ENCODE data around the gene C8A.

Gene C8A

DNA sequence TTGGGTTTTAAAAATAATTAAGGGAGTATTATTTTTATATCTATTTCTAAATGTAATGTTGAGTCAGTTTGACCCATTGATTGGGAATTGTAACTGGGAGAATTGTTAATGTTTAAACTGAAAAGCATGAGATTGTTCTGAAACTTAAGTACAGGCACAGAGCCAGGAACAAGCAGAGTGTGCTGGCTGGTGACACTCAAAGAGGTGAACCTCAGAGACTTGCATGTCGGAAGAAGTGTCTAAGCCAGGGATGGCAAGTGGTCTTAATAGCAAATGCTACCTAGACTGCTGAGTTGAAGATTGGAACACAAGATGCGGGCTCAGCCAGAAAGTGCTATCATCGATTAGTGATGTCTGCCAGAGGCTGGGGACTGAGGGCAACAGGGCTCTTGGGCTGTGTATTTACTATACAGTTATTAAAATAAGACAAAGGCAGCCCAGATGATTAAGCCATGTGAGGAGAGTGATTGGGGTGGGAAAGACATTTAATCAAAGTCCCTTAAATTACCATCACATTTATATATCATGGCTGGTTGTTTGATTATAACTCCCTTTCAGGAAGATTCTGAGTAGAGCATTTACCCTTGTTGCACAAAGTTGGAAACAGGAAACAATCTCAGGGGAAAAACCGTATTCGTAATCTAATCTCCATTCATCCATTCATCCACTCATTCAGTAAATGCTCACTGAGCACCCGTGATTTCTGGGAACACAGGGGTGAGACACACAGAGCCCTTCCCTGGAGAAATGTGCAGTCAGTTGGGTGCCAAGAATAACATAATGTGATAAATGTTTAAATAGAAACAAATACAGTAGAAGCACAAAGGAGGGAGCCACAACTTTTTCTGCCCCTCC, 42.8 kb downstream of the C8A start:
- DNase-seq: no peak

- DNase-seq: no peak
Observed at GRCh38 chr1:56898005-56898373, 43.4 kb downstream of the C8A start.

- no peak for DNase-seq
Observed at GRCh38 chr1:56898879-56899278, 44.3 kb downstream of the C8A start.

DNA sequence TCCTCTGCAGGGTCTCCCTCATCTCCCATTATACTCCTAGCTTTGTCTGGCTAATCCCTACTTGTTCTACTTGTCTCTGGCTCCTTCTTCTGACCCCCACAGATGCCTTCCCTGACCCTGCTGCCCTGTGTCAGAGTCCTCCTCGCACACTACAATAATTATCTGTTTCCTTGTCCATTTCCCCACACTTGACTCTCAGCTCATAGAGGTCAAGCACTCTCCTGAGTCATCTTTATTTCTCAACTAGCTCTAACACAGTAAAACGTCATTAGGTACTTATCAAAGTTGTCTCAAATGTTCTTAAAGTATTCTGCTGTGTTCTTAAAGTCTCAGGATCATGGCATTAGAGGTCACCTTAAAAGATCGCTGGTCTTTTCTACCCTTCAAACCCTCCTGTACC, 47.1 kb downstream of the C8A start:
- no peak for DNase-seq

GRCh38 chr1:56903778-56904177, 49.2 kb downstream of the C8A start:
- DNase-seq: no peak

GRCh38 chr1:56904663-56905397, 50.2 kb downstream of the C8A start:
- no peak for DNase-seq

- no peak for DNase-seq
Observed at GRCh38 chr1:56905667-56906066, 51.1 kb downstream of the C8A start.

DNA sequence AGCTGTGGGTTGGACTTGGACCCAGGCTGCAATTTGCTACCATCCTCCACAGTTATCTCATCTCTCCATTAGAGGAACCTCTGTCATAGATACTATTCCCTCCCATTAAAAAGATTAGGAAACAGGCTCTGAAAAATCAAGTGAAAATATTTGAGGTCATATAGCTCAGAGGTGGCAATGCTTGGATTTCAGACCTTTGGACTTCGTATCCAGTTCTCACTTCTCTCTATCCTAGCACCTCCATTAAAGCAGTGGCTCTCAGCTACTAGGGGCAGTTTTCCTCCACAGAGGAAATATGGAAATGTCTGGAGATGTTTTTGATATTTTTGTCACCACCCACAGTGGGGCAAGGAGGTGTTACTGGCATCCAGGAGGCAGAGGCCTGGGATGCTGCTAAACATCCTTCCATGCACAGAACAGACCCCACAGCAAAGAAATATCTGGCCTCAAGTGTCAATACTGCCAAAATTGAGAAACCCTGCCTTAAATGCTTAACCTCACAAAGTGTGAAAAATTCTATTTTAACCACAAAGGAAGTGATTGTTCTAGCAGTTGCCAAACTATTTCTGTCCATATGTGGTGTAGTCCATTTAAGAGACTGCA, 54.1 kb downstream of the C8A start:
- DNase-seq: no peak

- no peak for DNase-seq
Observed at GRCh38 chr1:56910441-56910985, 55.9 kb downstream of the C8A start.

DNA sequence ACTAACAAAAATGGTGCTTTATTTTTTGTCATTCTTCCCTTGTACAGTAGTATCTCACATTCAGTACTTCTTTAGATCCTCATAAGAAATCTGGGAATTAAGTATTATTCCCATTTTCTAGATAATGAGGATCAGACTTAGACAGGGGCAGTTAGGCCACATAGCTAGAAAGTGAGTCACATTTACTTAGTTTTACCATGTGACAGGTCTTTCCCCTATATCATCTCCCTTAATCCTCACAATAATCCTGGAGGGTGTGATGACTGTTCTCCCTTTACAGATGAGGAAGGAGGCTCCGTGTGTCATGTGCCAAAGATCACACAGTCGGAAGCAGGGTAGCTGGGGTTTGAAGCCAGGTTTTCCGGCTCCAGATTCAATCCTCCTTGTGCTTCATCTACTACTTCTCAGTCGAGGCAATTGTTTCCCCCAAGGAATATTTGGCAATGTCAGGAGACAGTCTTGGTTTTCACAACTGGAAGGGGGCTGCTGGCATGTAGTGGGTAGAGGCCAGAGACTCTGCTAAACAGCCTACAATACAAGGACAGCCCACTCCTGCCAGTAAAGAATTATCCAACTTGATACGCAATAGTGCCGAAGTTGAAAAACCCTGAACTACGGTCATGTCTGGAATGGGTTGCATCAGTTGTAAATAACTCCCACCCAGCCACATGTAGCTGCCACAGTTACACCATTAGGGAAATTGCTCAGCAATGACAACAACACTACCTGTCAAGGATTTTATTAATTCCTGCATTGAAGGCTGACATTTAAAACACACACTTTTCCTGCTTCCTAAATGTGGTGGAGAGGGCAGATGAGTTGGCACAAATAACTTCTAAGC, 56.7 kb downstream of the C8A start:
- DNase-seq: no peak

DNA sequence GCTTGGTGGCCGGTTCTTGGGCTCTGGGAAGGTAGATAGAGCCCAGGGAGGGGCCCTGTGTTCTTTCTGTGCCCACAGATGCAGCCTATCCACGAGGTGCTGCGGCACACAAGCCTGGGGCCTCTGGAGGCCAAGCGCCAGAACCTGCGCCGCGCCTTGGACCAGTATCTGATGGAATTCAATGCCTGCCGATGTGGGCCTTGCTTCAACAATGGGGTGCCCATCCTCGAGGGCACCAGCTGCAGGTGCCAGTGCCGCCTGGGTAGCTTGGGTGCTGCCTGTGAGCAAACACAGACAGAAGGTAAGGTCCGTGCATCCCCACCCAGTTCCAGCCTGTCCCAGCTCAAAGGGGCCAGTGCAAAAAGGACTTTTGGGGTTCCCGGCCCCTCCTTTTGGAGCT, 57.7 kb downstream of the C8A start:
- no peak for DNase-seq

DNA sequence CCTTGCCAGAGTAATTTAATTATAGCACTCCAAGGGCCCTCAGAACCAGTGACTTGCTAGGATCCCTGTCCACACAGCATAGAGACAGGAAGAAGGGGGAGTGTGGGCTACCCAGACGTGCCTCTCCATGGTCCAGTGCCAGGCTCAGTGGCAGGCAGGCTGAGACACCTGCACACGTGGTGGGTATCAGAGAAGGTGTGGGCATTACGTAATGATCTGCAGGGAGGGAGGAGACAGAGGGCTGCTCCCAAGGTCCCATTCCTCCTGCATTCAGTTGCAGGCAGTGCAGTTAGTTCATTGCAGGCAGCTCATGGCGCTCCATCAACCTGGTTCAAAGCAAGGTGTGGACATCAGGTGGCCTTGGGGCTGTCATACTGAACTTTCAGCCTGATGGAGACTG, 61.4 kb downstream of the C8A start:
- DNase-seq: no peak

DNA sequence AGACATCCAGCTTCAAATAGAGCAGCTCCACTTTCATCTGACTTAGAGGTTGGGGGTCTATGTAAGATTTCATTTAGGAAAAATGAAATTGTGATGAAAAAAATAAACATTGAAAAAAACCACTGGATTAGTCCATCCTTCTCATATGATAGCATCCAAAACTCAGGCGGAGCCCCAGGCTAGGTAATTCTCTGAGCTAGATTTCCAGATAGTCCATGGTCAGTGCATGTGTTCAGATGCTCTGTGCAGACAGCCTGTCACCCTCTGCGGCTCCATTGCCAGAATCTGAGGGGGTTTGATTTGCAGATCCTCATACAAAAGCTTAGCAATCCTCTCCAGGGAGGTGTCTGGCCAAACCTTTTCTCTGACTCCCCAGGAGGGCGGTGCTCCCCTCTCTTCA, 62.0 kb downstream of the C8A start:
- DNase-seq: no peak

- no peak for DNase-seq
Observed at GRCh38 chr1:56917356-56917755, 62.8 kb downstream of the C8A start.

DNA sequence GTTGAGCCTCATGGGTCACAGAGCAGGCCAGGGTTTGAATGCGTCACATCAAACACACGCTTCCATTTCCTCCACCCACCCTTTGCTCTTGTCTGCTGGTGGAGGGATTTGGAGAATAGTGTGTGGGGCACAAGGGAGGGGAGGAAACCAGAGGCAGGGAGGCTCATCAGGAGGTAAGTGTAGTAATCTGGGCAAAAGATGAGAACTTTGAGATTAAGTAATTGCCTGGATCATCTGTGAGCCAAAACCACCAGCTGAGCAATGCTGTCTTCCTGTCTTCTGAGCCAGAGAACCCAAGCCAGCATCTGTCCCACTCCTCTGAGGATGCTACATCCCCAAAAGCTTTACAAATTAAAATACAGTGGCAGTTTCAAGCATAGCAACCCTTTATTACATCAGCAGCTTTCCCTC, 66.0 kb downstream of the C8A start:
- DNase-seq: no peak

DNA sequence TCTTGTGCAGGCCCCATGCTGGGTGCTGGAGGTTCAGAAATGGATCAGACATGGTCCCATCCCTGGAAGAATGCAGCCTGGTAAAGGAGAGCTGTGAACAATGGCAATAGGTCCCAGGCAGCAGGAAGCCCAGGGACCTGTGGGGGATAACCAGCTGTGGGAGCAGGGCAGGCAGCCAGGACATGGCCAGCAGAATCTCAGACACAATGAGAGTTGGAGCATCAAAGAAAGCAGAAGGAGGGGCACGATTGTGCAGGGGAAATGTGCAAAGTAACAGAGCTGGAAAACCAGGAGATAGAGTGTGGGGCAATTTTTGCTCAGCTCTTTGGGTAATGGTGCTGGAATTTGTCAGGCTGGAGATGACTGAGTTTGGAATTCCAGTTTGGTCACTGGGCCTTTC, 66.9 kb downstream of the C8A start:
- DNase-seq: no peak

DNA sequence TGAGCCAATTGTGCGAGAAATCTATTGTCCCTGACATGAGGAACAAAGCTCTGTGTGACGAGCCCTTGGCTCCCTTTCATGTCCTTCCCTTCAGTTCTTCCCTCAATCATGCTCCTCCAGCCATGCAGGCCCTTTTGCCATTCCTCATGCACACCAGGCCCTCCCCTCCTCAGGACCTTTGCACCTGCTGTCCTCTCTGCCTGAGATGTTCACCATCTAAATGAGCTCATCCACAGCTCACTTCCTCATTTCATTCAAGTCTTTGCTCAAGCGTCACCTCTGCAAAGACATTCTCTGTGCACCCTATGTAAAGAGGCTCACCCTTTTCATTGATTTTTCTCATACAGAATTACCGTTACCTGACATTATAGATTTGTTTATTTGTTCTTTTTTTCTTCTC, 67.5 kb downstream of the C8A start:
- no peak for DNase-seq

DNA sequence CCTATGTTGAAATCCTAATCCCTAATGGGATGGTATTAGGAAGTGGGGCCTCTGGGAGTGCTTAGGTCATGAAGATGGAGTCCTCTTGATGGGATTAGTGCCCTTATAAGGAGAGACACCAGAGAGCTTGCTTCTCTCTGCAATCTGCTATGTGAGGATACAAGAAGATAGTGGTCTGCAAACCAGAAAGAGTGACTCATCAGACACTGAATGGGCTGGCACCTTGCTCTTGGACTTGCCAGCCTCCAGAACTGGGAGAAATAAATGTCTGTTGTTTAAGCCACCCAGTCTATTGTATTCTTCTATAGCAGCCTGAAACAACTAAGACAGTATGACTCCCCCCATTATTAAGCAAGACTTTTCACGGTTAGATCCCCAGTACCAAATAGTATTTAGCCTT, 67.9 kb downstream of the C8A start:
- no peak for DNase-seq

GRCh38 chr1:56923201-56923600, 68.6 kb downstream of the C8A start:
- no peak for DNase-seq

DNA sequence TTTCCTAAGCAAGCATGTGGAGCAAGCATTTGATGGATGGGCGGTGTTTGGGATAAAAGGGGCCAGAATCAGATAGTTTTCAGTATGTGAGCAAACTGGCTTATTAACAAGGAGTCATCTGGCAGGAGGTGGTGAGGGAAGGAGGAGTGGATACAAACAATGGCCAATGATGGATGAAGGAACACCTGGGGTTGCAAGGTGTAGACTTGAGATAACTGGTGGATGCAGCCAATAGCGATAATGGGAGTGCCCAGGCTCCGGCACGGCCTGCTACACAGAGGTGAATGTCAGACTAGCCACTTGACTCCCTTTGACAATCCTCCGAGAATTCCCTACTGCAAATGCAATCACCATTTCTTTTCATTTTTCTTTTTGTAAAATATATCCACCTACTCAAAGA, 69.5 kb downstream of the C8A start:
- no peak for DNase-seq

GRCh38 chr1:56925193-56925592, 70.6 kb downstream of the C8A start:
- DNase-seq: no peak

DNA sequence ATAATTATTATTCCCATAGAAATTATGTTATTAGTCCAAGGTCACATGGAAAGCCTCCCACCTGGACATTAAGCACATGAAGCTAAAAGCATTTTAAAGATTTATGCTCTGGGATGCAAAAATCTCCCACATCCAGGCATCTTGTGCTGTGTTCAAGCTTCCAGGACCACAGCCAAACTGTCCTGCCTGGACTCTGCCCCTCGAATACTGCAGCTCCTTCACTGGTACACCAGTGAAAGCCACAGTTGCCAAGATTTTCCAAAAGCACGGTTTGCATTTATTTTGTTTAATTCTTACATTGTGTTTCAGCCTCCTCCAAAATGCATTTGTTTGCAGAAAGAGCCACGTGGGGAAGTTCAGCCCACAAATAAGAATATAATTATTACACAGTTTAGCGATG, 72.6 kb downstream of the C8A start:
- DNase-seq: no peak

DNA sequence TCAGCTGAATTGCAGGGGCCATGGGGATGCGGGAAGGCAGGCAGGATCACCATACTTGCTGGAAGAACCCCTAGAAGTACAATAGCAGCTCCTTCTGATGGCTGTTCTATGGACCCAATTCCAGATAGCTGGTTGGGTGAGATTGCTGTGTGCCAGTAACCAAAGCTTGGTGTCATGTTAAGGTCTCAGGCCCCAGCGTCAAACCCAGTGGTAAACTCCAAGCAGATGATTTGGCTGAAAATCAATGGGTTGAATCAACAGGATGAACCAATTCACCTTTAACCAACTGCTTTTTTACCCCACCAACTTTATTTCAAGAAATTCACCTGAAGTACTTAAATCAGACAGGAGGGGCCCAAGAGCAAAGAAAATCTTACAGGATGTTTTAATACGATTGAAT, 73.4 kb downstream of the C8A start:
- no peak for DNase-seq
